ENCODE measurements around the gene IGLL1. TPM values are rescaled to one million over a fixed set of nuclear protein-coding genes. Genes with fewer than 3 reads are reported as not detected.

IGLL1 gene
- total RNA-seq, 2 donors from 2014 or later, result not detected

GRCh38 chr22:23531966-23532705, 48.0 kb downstream of the IGLL1 start:
- no peaks in the 10 kb centered on the region for H3K9me3 ChIP-seq (ENCODE audit: control insufficient read depth, low read length, poor library complexity, severe bottlenecking)
- DNase-seq (no peak), ATAC-seq (no peak)
- Mint-ChIP-seq H3K4me3 (no peak overlapping the region), H3K27ac (no peak overlapping the region), H3K36me3 (ENCODE audit: low read depth) (peaks cover 10% of the 10 kb centered on the region), H3K27me3 (peaks cover 31% of the 10 kb centered on the region), H3K4me1 (peaks cover 6% of the 10 kb centered on the region)

GRCh38 chr22:23531283-23531956, 48.7 kb downstream of the IGLL1 start:
- no peak for ATAC-seq
- no peaks in the 10 kb centered on the region for H3K9me3 ChIP-seq (ENCODE audit: control insufficient read depth, low read length, poor library complexity, severe bottlenecking)
- H3K36me3 Mint-ChIP-seq (ENCODE audit: low read depth), result peaks cover 10% of the 10 kb centered on the region
- peaks cover 26% of the 10 kb centered on the region for H3K27me3 Mint-ChIP-seq
- H3K27ac Mint-ChIP-seq, result no peak overlapping the region
- H3K4me1 Mint-ChIP-seq, result peaks cover 6% of the 10 kb centered on the region
- DNase-seq, result no peak
- H3K4me3 Mint-ChIP-seq, result no peak overlapping the region

DNA sequence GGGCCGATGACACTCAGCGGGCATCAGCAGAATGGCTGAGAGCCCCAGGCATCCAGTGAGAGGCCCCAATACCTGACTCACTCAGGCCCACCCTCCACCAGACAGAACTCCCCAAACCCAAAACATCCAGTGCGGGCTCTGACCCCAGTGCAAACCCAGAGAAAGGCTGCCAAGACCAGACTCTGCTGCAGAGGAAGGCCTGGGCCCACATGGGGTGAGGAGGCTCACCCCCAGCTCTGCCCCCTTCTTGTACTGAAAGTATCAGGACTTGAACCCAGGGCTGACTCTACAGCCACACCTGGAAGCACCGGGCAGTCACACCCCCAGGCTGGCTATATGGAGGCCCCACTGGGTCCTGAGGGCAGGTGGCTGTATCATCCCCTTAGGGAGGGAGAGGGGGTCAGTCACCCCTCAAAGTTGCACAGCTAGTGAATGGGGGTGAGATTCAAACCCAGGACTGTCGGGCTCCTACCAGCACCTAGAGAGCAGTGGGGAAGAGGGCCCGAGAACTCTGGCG, 49.3 kb downstream of the IGLL1 start:
- no peaks in the 10 kb centered on the region for H3K9me3 ChIP-seq (ENCODE audit: control insufficient read depth, low read length, poor library complexity, severe bottlenecking)
- Mint-ChIP-seq H3K4me3 (no peak overlapping the region), H3K36me3 (ENCODE audit: low read depth) (peaks cover 10% of the 10 kb centered on the region), H3K27ac (no peak overlapping the region), H3K4me1 (peaks cover 6% of the 10 kb centered on the region), H3K27me3 (peaks cover 26% of the 10 kb centered on the region)
- DNase-seq (no peak), ATAC-seq (no peak)

DNA sequence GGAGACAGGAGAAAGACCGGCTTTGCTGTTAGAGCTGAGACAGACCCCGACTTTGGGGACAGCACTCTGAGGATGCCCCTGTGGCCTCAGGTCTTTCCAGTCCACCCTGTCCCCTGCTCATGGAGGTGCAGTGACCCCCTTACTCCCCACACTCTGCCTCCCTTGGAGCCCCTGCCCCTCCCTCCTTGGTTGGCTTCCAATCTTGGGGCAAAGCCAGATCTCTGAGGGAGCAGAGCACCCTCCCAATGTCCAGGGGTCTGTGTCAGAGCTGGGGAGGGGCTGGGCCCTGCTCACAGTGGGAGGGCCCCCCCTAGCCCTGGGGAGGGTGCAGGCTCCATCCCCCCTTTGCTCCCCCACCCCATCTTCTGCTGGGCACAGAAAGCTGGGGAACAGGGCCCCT, 50.0 kb downstream of the IGLL1 start:
- Mint-ChIP-seq H3K27me3 (peaks cover 26% of the 10 kb centered on the region), H3K4me1 (peaks cover 10% of the 10 kb centered on the region), H3K4me3 (no peak overlapping the region), H3K27ac (no peak overlapping the region), H3K36me3 (ENCODE audit: low read depth) (peaks cover 10% of the 10 kb centered on the region)
- ATAC-seq (no peak), DNase-seq (no peak)
- H3K9me3 ChIP-seq (ENCODE audit: control insufficient read depth, low read length, poor library complexity, severe bottlenecking), result no peaks in the 10 kb centered on the region

DNA sequence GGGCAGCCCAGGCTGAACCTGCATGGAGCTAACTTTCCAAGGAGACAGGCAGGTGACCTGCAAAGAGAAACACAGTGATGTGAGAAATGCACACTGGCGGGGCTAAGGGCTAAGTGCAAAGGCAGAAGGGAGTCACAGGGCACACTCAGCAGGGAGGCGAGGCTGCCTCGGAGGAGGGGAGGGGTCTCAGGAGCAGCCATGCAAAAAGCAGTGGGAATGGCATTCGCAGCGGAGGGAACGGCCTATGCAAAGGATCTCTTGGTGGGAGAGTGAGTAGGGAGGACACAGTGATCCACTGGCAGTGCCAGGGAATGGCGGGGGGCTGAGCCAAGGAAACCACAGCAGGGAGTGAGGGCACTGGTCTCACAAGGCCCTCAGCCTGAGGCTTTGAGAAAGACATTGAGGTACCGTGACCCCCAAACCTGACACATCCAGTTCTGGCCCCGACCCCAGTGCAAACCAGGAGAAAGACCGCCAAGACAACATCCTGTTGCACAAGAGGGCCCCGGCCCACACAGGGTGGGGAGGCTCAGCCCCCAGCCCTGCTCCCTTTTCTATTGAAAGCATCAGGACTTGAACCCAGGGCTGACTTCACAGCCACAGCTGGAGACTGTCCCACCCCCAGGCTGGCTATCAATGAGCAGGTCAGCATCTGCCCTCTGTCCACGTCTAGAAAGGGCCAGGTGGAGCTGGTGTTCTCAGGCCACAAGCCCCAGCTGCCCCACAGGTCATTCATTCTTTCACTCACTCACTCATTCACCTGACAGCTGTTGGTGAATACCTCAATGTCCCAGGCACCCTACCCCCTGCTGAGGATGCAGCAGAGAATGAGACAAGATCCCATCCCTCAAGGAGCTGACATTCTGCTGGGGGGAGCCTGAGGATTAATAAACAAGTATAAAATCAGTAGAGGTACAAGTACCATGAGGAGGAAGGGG, 50.7 kb downstream of the IGLL1 start:
- peaks cover 10% of the 10 kb centered on the region for H3K36me3 Mint-ChIP-seq (ENCODE audit: low read depth)
- peaks cover 12% of the 10 kb centered on the region for H3K4me1 Mint-ChIP-seq
- no peak overlapping the region for H3K27ac Mint-ChIP-seq
- ATAC-seq (no peak), DNase-seq (no peak)
- no peak overlapping the region for H3K4me3 Mint-ChIP-seq
- no peaks in the 10 kb centered on the region for H3K9me3 ChIP-seq (ENCODE audit: control insufficient read depth, low read length, poor library complexity, severe bottlenecking)
- peaks cover 28% of the 10 kb centered on the region for H3K27me3 Mint-ChIP-seq

- no peak overlapping the region for H3K27ac Mint-ChIP-seq
- peaks cover 9% of the 10 kb centered on the region for H3K4me1 Mint-ChIP-seq
- H3K36me3 Mint-ChIP-seq (ENCODE audit: low read depth), result peaks cover 7% of the 10 kb centered on the region
- H3K4me3 Mint-ChIP-seq, result no peak overlapping the region
- no peak for ATAC-seq
- H3K27me3 Mint-ChIP-seq, result peaks cover 25% of the 10 kb centered on the region
- DNase-seq, result no peak
- H3K9me3 ChIP-seq (ENCODE audit: control insufficient read depth, low read length, poor library complexity, severe bottlenecking), result no peaks in the 10 kb centered on the region
Observed at GRCh38 chr22:23527971-23528740, 51.9 kb downstream of the IGLL1 start.

DNA sequence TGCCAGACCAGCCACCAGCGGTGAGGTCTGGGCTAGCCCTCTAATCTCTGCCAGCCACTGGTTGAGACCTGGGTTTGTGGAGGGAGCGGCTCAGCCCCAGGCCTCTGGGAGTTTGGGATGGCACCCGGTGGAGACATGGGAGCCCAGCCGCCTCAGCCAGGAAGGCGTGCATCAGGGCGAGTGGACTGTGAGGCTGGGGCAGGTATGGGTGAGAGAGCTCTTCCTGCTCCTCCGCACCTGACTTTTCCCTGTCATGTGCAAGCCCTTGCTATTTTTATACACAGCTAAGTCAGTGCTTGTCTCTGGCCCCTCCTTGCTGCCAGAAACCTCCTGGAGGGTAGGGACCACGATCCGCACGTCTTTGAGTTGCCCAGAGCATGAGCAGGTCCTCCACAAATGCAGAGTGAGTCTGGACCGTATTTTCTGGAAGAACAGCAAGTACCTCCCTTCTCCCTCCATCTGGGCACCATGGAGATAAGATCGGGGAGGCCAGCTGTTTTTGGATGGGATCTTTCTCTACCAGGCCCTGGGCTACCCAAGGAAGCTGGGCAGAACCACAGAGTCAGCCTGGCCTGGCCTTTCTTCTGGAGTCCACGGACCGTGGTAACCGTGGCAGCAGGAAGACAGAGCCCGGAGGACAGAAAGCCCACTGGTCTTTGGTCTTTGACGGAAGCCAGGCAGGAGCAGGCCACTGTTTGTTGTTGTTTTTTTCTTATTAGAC, 53.3 kb downstream of the IGLL1 start:
- DNase-seq (no peak), ATAC-seq (no peak)
- Mint-ChIP-seq H3K4me3 (no peak overlapping the region), H3K27ac (peak overlapping the region; percentile 61), H3K27me3 (peaks cover 17% of the 10 kb centered on the region), H3K36me3 (ENCODE audit: low read depth) (peaks cover 5% of the 10 kb centered on the region), H3K4me1 (peaks cover 7% of the 10 kb centered on the region)
- no peaks in the 10 kb centered on the region for H3K9me3 ChIP-seq (ENCODE audit: control insufficient read depth, low read length, poor library complexity, severe bottlenecking)

- DNase-seq (no peak), ATAC-seq (no peak)
- Mint-ChIP-seq H3K4me1 (peaks cover 10% of the 10 kb centered on the region), H3K36me3 (ENCODE audit: low read depth) (peaks cover 4% of the 10 kb centered on the region), H3K27me3 (peaks cover 13% of the 10 kb centered on the region), H3K4me3 (no peak overlapping the region), H3K27ac (no peak overlapping the region)
- H3K9me3 ChIP-seq (ENCODE audit: control insufficient read depth, low read length, poor library complexity, severe bottlenecking), result no peaks in the 10 kb centered on the region
Observed at GRCh38 chr22:23525510-23525909, 54.6 kb downstream of the IGLL1 start.

GRCh38 chr22:23524226-23524625, 55.9 kb downstream of the IGLL1 start:
- peaks cover 14% of the 10 kb centered on the region for H3K27me3 Mint-ChIP-seq
- ATAC-seq, result no peak
- no peak for DNase-seq
- H3K9me3 ChIP-seq (ENCODE audit: control insufficient read depth, low read length, poor library complexity, severe bottlenecking), result no peaks in the 10 kb centered on the region
- H3K27ac Mint-ChIP-seq, result peak overlapping the region; percentile 39
- peaks cover 4% of the 10 kb centered on the region for H3K36me3 Mint-ChIP-seq (ENCODE audit: low read depth)
- no peak overlapping the region for H3K4me3 Mint-ChIP-seq
- H3K4me1 Mint-ChIP-seq, result peaks cover 10% of the 10 kb centered on the region

DNA sequence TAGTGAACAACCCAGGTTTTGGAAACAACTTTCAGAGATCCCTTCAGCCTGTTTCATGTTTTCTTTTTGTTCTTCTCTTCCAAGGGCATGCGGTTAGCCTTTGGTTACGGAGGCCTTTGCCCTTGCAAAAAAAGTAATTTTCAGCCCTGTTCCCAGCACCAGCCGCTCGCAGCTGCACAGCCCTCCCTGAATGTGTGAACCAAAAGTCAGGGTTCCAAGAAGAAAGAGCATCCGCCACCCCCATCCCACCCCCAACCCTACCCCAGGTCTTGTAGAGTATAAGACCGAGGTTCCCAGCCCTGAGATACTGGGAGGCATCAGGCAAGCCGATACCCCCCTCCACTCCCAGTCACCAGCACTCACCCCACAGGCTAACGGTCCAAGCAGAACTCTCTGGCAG, 56.4 kb downstream of the IGLL1 start:
- DNase-seq, result no peak
- H3K4me3 Mint-ChIP-seq, result no peak overlapping the region
- peak overlapping the region; percentile 39 for H3K27ac Mint-ChIP-seq
- H3K4me1 Mint-ChIP-seq, result peaks cover 10% of the 10 kb centered on the region
- peaks cover 2% of the 10 kb centered on the region for H3K36me3 Mint-ChIP-seq (ENCODE audit: low read depth)
- no peaks in the 10 kb centered on the region for H3K9me3 ChIP-seq (ENCODE audit: control insufficient read depth, low read length, poor library complexity, severe bottlenecking)
- ATAC-seq, result no peak
- H3K27me3 Mint-ChIP-seq, result peaks cover 14% of the 10 kb centered on the region

All from T-helper 17 cell (primary cell).